WTC11 (cell line): Measurements from ENCODE around the gene POLD1. TPM values are rescaled to one million over a fixed set of nuclear protein-coding genes. Genes with fewer than 3 reads are reported as not detected.
A peak's percentile ranks its signal among the peaks of the same experiment; 100 is the strongest.

ENCODE experiments used
- ATAC-seq: fragments of 200-7000 bp; cut with Tn5 transposase; 2 replicates; pipeline ENCODE4 v1.10.0; 2021; ENCODE audit warnings: mild to moderate bottlenecking, moderate library complexity
- CTCF ChIA-PET: fragments of 300-600 bp; sonication (Branson Sonifier 250); formaldehyde crosslinking; loops from one replicate; lab custom pipeline; 2021; ENCODE audit warnings: antibody characterized with exemption; lab: Charles Lee
- POLR2A ChIA-PET: fragments of 350-600 bp; sonication (Branson Sonifier 250); formaldehyde crosslinking; loops from one replicate; lab custom pipeline; 2021; ENCODE audit warnings: antibody characterized with exemption; lab: Charles Lee
- DNase-seq: peaks from one replicate; pipeline ENCODE4 v3.0.0; 2021; ENCODE audit warnings: low spot score
- H3K27ac Mint-ChIP-seq: 2 replicates; pipeline ENCODE4 v1.8.0; 2021; ENCODE audit warnings: mixed read lengths
- H3K27me3 Mint-ChIP-seq: 2 replicates; pipeline ENCODE4 v1.8.0; 2021; ENCODE audit warnings: low read depth, mild to moderate bottlenecking, moderate library complexity, mixed read lengths
- H3K36me3 Mint-ChIP-seq: 2 replicates; pipeline ENCODE4 v1.8.0; 2021; ENCODE audit warnings: mixed read lengths
- H3K4me1 Mint-ChIP-seq: 2 replicates; pipeline ENCODE4 v1.8.0; 2022; ENCODE audit warnings: mixed read lengths
- H3K4me3 Mint-ChIP-seq: 2 replicates; pipeline ENCODE4 v1.8.0; 2021; ENCODE audit warnings: mild to moderate bottlenecking, moderate library complexity, mixed read lengths
- H3K9me3 Mint-ChIP-seq: 2 replicates; pipeline ENCODE4 v1.8.0; 2021; ENCODE audit warnings: mixed read lengths
- CBFB ChIP-seq: sonication (generic); formaldehyde crosslinking; IDR thresholded peaks from 2 replicates; pipeline ENCODE4 v1.8.1; 2022; ENCODE audit warnings: mild to moderate bottlenecking, low read depth, missing genetic modification reagents
- ELF4 ChIP-seq: sonication (generic); formaldehyde crosslinking; IDR thresholded peaks from 2 replicates; pipeline ENCODE4 v1.8.1; 2022; ENCODE audit warnings: low read depth, mild to moderate bottlenecking, moderate library complexity, missing genetic modification reagents
- SMAD4 ChIP-seq: sonication (generic); formaldehyde crosslinking; IDR thresholded peaks from 2 replicates; pipeline ENCODE4 v1.8.0; 2022; ENCODE audit warnings: mild to moderate bottlenecking, missing genetic modification reagents
- ZNF121 ChIP-seq: sonication (generic); formaldehyde crosslinking; IDR thresholded peaks from 2 replicates; pipeline ENCODE4 v1.8.0; 2023; ENCODE audit warnings: missing genetic modification reagents
- ZNF232 ChIP-seq: sonication (generic); formaldehyde crosslinking; IDR thresholded peaks from 2 replicates; pipeline ENCODE4 v1.8.0; 2022; ENCODE audit warnings: mild to moderate bottlenecking, missing genetic modification reagents
- ZNF263 ChIP-seq: sonication (generic); formaldehyde crosslinking; IDR thresholded peaks from 2 replicates; pipeline ENCODE4 v1.8.1; 2022; ENCODE audit warnings: low read depth, mild to moderate bottlenecking, moderate library complexity, missing genetic modification reagents
- ZNF416 ChIP-seq: fragments of 250-450 bp; sonication (Bioruptor Pico); IDR thresholded peaks from 2 replicates; pipeline ENCODE4 v1.9.0; 2021; ENCODE audit warnings: mild to moderate bottlenecking, inconsistent platforms
- total RNA-seq: library from RNA; stranded (reverse); gene quantifications from 3 replicates; pipeline ENCODE4 v1.2.3, GENCODE V29; 2021
- TF ChIP-seq, protein P1 (sequence below): sonication (generic); formaldehyde crosslinking; IDR thresholded peaks from 2 replicates; pipeline ENCODE4 v1.8.1; 2023; ENCODE audit warnings: mild to moderate bottlenecking, moderate library complexity, missing genetic modification reagents
- TF ChIP-seq, protein P2 (sequence below): sonication (generic); formaldehyde crosslinking; IDR thresholded peaks from 2 replicates; pipeline ENCODE4 v1.8.0; 2022; ENCODE audit warnings: mild to moderate bottlenecking, missing genetic modification reagents
- TF ChIP-seq, protein P3 (sequence below): sonication (generic); formaldehyde crosslinking; IDR thresholded peaks from 2 replicates; pipeline ENCODE4 v1.8.0; 2023; ENCODE audit warnings: mild to moderate bottlenecking, missing genetic modification reagents
- TF ChIP-seq, protein P4 (sequence below): fragments of 250-450 bp; sonication (Bioruptor Pico); IDR thresholded peaks from 2 replicates; pipeline ENCODE4 v1.9.0; 2021; ENCODE audit warnings: mild to moderate bottlenecking, borderline replicate concordance
- TF ChIP-seq, protein P5 (sequence below): fragments of 200-600 bp; IDR thresholded peaks from 2 replicates; pipeline ENCODE4 v1.8.0; 2022; ENCODE audit warnings: antibody characterized with exemption
- TF ChIP-seq, protein P6 (sequence below): sonication (generic); formaldehyde crosslinking; IDR thresholded peaks from 2 replicates; pipeline ENCODE4 v1.8.1; 2023; ENCODE audit warnings: mild to moderate bottlenecking, missing genetic modification reagents

The POLD1 gene
- total RNA-seq, 1 experiment from 2014 or later = 163 TPM

DNA sequence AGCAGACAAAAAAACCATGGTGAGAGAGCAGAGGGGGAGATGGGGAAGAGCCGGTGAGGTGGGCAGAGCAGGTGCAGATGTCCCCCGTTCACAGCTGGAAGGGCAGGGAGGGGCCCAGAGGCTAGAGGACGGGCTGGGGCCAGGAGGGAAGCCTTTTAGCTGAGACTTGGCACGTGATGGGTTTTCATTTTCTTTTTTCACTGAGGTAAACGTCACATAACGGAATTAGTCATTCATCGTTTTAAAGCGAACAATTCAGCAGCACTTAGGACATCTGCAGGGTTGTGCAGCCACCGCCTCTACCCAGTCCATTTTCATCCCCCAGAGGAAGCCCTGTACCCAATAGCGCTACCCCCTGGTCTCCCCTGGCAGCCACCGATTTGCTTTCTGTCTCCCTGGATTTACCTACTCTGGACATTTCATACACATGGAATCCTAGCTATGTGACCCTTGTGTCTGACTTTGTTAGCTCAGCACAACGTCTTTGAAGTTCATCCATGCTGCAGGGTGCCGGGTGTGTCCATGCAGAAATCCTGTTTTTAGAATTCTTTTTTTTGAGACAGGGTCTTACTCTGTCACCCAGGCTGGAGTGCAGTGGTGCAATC is 76.1 kb downstream of the POLD1 start:
- ATAC-seq = no peak
- H3K4me1 Mint-ChIP-seq = no peaks in the 10 kb centered on the region
- no peak overlapping the region for H3K4me3 Mint-ChIP-seq
- peaks cover 9% of the 10 kb centered on the region for H3K9me3 Mint-ChIP-seq
- H3K27me3 Mint-ChIP-seq = no peaks in the 10 kb centered on the region; the same call in 1 of the 2 replicates
- ChIA-PET POLR2A (no interaction called here), CTCF (interaction anchor here (0.6 to 2.3 kb wide), 24 partner anchors 10 to 344 kb away, joined by 3 to 30 read pairs (median 4); partner anchors contain the start of genes MYBPC2, NR1H2 and POLD1)
- no peak for TF ChIP-seq ZNF416
- TF ChIP-seq, protein P1, sequence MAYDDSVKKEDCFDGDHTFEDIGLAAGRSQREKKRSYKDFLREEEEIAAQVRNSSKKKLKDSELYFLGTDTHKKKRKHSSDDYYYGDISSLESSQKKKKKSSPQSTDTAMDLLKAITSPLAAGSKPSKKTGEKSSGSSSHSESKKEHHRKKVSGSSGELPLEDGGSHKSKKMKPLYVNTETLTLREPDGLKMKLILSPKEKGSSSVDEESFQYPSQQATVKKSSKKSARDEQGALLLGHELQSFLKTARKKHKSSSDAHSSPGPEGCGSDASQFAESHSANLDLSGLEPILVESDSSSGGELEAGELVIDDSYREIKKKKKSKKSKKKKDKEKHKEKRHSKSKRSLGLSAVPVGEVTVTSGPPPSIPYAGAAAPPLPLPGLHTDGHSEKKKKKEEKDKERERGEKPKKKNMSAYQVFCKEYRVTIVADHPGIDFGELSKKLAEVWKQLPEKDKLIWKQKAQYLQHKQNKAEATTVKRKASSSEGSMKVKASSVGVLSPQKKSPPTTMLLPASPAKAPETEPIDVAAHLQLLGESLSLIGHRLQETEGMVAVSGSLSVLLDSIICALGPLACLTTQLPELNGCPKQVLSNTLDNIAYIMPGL = no peak
- TF ChIP-seq SMAD4 (CRISPR knock-in tag) = no peak
- TF ChIP-seq, protein P2, sequence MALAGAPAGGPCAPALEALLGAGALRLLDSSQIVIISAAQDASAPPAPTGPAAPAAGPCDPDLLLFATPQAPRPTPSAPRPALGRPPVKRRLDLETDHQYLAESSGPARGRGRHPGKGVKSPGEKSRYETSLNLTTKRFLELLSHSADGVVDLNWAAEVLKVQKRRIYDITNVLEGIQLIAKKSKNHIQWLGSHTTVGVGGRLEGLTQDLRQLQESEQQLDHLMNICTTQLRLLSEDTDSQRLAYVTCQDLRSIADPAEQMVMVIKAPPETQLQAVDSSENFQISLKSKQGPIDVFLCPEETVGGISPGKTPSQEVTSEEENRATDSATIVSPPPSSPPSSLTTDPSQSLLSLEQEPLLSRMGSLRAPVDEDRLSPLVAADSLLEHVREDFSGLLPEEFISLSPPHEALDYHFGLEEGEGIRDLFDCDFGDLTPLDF (CRISPR knock-in tag) = no peak
- TF ChIP-seq, protein P3, sequence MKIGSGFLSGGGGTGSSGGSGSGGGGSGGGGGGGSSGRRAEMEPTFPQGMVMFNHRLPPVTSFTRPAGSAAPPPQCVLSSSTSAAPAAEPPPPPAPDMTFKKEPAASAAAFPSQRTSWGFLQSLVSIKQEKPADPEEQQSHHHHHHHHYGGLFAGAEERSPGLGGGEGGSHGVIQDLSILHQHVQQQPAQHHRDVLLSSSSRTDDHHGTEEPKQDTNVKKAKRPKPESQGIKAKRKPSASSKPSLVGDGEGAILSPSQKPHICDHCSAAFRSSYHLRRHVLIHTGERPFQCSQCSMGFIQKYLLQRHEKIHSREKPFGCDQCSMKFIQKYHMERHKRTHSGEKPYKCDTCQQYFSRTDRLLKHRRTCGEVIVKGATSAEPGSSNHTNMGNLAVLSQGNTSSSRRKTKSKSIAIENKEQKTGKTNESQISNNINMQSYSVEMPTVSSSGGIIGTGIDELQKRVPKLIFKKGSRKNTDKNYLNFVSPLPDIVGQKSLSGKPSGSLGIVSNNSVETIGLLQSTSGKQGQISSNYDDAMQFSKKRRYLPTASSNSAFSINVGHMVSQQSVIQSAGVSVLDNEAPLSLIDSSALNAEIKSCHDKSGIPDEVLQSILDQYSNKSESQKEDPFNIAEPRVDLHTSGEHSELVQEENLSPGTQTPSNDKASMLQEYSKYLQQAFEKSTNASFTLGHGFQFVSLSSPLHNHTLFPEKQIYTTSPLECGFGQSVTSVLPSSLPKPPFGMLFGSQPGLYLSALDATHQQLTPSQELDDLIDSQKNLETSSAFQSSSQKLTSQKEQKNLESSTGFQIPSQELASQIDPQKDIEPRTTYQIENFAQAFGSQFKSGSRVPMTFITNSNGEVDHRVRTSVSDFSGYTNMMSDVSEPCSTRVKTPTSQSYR = no peak
- TF ChIP-seq ZNF263 (CRISPR knock-in tag) = no peak
- no peak for TF ChIP-seq ELF4 (CRISPR knock-in tag)
- TF ChIP-seq, protein P4, sequence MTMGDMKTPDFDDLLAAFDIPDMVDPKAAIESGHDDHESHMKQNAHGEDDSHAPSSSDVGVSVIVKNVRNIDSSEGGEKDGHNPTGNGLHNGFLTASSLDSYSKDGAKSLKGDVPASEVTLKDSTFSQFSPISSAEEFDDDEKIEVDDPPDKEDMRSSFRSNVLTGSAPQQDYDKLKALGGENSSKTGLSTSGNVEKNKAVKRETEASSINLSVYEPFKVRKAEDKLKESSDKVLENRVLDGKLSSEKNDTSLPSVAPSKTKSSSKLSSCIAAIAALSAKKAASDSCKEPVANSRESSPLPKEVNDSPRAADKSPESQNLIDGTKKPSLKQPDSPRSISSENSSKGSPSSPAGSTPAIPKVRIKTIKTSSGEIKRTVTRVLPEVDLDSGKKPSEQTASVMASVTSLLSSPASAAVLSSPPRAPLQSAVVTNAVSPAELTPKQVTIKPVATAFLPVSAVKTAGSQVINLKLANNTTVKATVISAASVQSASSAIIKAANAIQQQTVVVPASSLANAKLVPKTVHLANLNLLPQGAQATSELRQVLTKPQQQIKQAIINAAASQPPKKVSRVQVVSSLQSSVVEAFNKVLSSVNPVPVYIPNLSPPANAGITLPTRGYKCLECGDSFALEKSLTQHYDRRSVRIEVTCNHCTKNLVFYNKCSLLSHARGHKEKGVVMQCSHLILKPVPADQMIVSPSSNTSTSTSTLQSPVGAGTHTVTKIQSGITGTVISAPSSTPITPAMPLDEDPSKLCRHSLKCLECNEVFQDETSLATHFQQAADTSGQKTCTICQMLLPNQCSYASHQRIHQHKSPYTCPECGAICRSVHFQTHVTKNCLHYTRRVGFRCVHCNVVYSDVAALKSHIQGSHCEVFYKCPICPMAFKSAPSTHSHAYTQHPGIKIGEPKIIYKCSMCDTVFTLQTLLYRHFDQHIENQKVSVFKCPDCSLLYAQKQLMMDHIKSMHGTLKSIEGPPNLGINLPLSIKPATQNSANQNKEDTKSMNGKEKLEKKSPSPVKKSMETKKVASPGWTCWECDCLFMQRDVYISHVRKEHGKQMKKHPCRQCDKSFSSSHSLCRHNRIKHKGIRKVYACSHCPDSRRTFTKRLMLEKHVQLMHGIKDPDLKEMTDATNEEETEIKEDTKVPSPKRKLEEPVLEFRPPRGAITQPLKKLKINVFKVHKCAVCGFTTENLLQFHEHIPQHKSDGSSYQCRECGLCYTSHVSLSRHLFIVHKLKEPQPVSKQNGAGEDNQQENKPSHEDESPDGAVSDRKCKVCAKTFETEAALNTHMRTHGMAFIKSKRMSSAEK (CRISPR knock-in tag) = no peak
- no peak for DNase-seq
- no peak overlapping the region for H3K27ac Mint-ChIP-seq
- no peaks in the 10 kb centered on the region for H3K36me3 Mint-ChIP-seq

DNA sequence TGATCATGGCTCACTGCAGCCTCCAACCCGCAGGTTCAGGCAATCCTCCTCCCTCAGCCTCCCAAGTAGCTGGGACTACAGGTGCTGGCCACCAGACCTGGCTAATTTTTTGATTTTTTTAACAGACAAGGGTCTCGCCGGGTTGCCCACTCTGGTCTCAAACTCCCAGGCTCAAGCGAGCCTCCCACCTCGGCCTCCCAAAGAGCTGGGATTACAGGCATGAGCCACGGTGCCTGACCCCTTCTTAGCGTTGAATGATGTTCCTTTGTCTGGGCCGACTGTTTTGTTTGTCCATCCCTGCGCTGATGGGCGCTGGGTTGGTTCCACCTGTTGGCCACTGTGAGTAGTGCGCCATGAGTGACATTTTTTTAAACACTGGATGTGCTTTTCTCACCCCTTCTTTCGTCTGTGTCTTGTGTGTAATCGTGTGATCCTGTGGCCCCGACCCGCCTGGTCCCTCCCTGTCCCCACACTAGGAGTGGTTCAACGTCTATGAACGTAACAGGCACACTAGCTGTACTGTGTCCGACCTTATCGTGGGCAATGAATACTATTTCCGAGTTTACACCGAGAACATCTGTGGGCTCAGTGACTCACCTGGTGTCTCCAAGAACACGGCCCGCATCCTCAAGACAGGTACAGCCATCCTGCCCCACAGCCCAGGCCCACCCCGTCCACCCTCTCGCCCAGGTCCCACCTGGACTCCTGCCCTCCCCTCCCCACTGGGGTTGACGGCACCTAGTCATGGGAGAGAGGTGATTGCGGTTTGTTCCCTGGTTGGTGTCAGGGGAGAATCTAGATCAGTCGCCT is 77.1 kb downstream of the POLD1 start:
- Mint-ChIP-seq H3K27me3 (no peaks in the 10 kb centered on the region; the same call in 1 of the 2 replicates), H3K27ac (no peak overlapping the region), H3K9me3 (0 out of 2 replicates have a peak, but pooled peaks cover 3% of the 10 kb centered on the region), H3K4me1 (peaks cover 6% of the 10 kb centered on the region), H3K36me3 (no peaks in the 10 kb centered on the region), H3K4me3 (no peak overlapping the region)
- ATAC-seq (peak; percentile 72), DNase-seq (peak; percentile 77)
- ChIA-PET CTCF (interaction anchor here (0.6 to 2.3 kb wide), 26 partner anchors 9 to 343 kb away, joined by 3 to 30 read pairs (median 4); partner anchors contain the start of genes MYBPC2, NR1H2, POLD1 and SPIB), POLR2A (no interaction called here)
- peak; percentile 96 for TF ChIP-seq ZNF121 (CRISPR knock-in tag)
- TF ChIP-seq ZNF263 (CRISPR knock-in tag) = no peak
- no peak for TF ChIP-seq CBFB
- TF ChIP-seq, protein P5, sequence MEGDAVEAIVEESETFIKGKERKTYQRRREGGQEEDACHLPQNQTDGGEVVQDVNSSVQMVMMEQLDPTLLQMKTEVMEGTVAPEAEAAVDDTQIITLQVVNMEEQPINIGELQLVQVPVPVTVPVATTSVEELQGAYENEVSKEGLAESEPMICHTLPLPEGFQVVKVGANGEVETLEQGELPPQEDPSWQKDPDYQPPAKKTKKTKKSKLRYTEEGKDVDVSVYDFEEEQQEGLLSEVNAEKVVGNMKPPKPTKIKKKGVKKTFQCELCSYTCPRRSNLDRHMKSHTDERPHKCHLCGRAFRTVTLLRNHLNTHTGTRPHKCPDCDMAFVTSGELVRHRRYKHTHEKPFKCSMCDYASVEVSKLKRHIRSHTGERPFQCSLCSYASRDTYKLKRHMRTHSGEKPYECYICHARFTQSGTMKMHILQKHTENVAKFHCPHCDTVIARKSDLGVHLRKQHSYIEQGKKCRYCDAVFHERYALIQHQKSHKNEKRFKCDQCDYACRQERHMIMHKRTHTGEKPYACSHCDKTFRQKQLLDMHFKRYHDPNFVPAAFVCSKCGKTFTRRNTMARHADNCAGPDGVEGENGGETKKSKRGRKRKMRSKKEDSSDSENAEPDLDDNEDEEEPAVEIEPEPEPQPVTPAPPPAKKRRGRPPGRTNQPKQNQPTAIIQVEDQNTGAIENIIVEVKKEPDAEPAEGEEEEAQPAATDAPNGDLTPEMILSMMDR = peak; percentile 72
- TF ChIP-seq ZNF232 (CRISPR knock-in tag) = no peak
- TF ChIP-seq, protein P6, sequence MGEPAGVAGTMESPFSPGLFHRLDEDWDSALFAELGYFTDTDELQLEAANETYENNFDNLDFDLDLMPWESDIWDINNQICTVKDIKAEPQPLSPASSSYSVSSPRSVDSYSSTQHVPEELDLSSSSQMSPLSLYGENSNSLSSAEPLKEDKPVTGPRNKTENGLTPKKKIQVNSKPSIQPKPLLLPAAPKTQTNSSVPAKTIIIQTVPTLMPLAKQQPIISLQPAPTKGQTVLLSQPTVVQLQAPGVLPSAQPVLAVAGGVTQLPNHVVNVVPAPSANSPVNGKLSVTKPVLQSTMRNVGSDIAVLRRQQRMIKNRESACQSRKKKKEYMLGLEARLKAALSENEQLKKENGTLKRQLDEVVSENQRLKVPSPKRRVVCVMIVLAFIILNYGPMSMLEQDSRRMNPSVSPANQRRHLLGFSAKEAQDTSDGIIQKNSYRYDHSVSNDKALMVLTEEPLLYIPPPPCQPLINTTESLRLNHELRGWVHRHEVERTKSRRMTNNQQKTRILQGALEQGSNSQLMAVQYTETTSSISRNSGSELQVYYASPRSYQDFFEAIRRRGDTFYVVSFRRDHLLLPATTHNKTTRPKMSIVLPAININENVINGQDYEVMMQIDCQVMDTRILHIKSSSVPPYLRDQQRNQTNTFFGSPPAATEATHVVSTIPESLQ (CRISPR knock-in tag) = no peak
